ENCODE measurements around the gene AGBL4. TPM values are rescaled to one million over a fixed set of nuclear protein-coding genes. Genes with fewer than 3 reads are reported as not detected.

AGBL4 gene
- total RNA-seq, 1 donor from 2014 or later: 0.39 TPM

GRCh38 chr1:48725341-48726046 lies 1298.3 kb downstream of the AGBL4 start:
- no peaks in the 10 kb centered on the region for H3K27me3 Mint-ChIP-seq
- TF ChIP-seq CTCF (conservative IDR thresholded peaks at IDR 0.05): no peak
- H3K4me1 Mint-ChIP-seq (ENCODE audit: unreplicated experiment): no peaks in the 10 kb centered on the region
- H3K36me3 Mint-ChIP-seq: peaks cover 4% of the 10 kb centered on the region
- H3K9me3 Mint-ChIP-seq: no peaks in the 10 kb centered on the region
- H3K4me3 Mint-ChIP-seq: no peak overlapping the region
- H3K27ac Mint-ChIP-seq: no peak overlapping the region
- DNase-seq (ENCODE audit: extremely low spot score, unreplicated experiment): no peak

GRCh38 chr1:48720929-48721328 lies 1302.8 kb downstream of the AGBL4 start:
- DNase-seq (ENCODE audit: extremely low spot score, unreplicated experiment): no peak
- Mint-ChIP-seq H3K9me3 (no peaks in the 10 kb centered on the region), H3K4me3 (no peak overlapping the region), H3K27ac (peak overlapping the region; percentile 1), H3K36me3 (no peaks in the 10 kb centered on the region), H3K4me1 (ENCODE audit: unreplicated experiment) (no peaks in the 10 kb centered on the region), H3K27me3 (no peaks in the 10 kb centered on the region)
- TF ChIP-seq CTCF (conservative IDR thresholded peaks at IDR 0.05): no peak

- no peaks in the 10 kb centered on the region for H3K4me1 Mint-ChIP-seq (ENCODE audit: unreplicated experiment)
- peaks cover 5% of the 10 kb centered on the region for H3K27me3 Mint-ChIP-seq
- peak overlapping the region; percentile 90 for H3K27ac Mint-ChIP-seq
- TF ChIP-seq CTCF (conservative IDR thresholded peaks at IDR 0.05): no peak
- DNase-seq (ENCODE audit: extremely low spot score, unreplicated experiment): no peak
- no peak overlapping the region for H3K4me3 Mint-ChIP-seq
- no peaks in the 10 kb centered on the region for H3K36me3 Mint-ChIP-seq
- H3K9me3 Mint-ChIP-seq: no peaks in the 10 kb centered on the region
These were observed 1305.0 kb downstream of the AGBL4 start for GRCh38 chr1:48718705-48719104.

- Mint-ChIP-seq H3K27ac (peak overlapping the region; percentile 90), H3K27me3 (peaks cover 5% of the 10 kb centered on the region), H3K9me3 (no peaks in the 10 kb centered on the region), H3K4me3 (no peak overlapping the region), H3K36me3 (no peaks in the 10 kb centered on the region), H3K4me1 (ENCODE audit: unreplicated experiment) (no peaks in the 10 kb centered on the region)
- DNase-seq (ENCODE audit: extremely low spot score, unreplicated experiment): no peak
- TF ChIP-seq CTCF (conservative IDR thresholded peaks at IDR 0.05): no peak
These were observed 1305.6 kb downstream of the AGBL4 start for GRCh38 chr1:48718116-48718630.

- Mint-ChIP-seq H3K9me3 (no peaks in the 10 kb centered on the region), H3K36me3 (no peaks in the 10 kb centered on the region), H3K4me3 (no peak overlapping the region), H3K27me3 (peaks cover 7% of the 10 kb centered on the region), H3K4me1 (ENCODE audit: unreplicated experiment) (no peaks in the 10 kb centered on the region), H3K27ac (no peak overlapping the region)
- TF ChIP-seq CTCF (conservative IDR thresholded peaks at IDR 0.05): no peak
- no peak for DNase-seq (ENCODE audit: extremely low spot score, unreplicated experiment)
These were observed 1306.7 kb downstream of the AGBL4 start for GRCh38 chr1:48717082-48717481.
